Vagina (tissue), 2 donors: ENCODE measurements around the gene SYNDIG1L.

Experiments
- CTCF ChIP-seq, 3 experiments: fragments of 450-650 bp in 2 of 3; fragments of 200-600 bp in 1 of 3; sonication (generic) in 1 of 3; IDR thresholded peaks; one replicate each; pipeline ENCODE4 v1.5.1; 2017 to 2019; ENCODE audit warnings: antibody characterized with exemption in 3 of 3, mild to moderate bottlenecking in 2 of 3, moderate library complexity in 2 of 3
- POLR2A ChIP-seq, 2 donors: fragments of 450-650 bp; IDR thresholded peaks; one replicate each; pipeline ENCODE4 v1.6.1; 2017; ENCODE audit warnings: antibody characterized with exemption in 2 of 2, mild to moderate bottlenecking in 2 of 2, moderate library complexity in 2 of 2

DNA sequence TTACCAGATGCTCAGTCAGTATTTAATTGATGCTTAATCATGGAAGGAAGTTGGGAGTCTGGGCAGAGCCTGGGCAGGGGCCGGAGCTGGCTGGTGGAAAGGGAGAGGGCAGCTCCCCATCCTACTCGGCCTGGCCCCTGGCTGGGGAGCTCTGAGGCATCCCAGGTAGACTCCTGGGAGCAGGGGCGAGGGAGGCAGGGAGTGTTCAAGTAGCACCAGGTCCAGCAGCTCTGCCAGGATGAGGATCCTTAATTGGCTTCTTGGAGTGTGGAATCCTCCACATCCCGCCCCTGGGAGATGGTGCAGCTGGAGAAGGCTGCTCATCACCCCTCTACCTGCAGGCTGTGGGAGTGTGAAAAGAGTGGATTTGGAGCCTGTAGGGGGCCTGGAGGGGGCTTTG lies 30.9 kb downstream of the SYNDIG1L start:
- TF ChIP-seq POLR2A (IDR thresholded peaks at IDR 0.05) (no peak), CTCF (IDR thresholded peaks at IDR 0.05) (no peak)
